ENCODE measurements around the gene ZBTB5. TPM values are rescaled to one million over a fixed set of nuclear protein-coding genes. Genes with fewer than 3 reads are reported as not detected.

ZBTB5 gene
- total and polyA plus RNA-seq, 2 of the 13 experiments (the other 11 are each of a cell fraction or from before 2014, with no cell fraction given) = 12.5 to 20.5 TPM

- TF ChIP-seq, protein P1, sequence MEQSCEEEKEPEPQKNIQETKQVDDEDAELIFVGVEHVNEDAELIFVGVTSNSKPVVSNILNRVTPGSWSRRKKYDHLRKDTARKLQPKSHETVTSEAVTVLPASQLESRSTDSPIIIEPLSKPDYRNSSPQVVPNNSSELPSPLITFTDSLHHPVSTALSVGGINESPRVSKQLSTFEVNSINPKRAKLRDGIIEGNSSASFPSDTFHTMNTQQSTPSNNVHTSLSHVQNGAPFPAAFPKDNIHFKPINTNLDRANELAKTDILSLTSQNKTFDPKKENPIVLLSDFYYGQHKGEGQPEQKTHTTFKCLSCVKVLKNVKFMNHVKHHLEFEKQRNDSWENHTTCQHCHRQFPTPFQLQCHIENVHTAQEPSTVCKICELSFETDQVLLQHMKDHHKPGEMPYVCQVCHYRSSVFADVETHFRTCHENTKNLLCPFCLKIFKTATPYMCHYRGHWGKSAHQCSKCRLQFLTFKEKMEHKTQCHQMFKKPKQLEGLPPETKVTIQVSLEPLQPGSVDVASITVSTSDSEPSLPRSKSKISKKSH (CRISPR knock-in tag; IDR thresholded peaks at IDR 0.05; ENCODE audit: borderline replicate concordance) = no peak; the same call in 1 of the 2 replicates
- TF ChIP-seq ZNF792 (CRISPR knock-in tag; IDR thresholded peaks at IDR 0.05) (peak; percentile 94; the same call in 1 of the 2 replicates), KLF13 (CRISPR knock-in tag; IDR thresholded peaks at IDR 0.05) (no peak), RFX1 (IDR thresholded peaks at IDR 0.05) (no peak), TBX2 (CRISPR knock-in tag; IDR thresholded peaks at IDR 0.05; ENCODE audit: borderline replicate concordance) (peak; percentile 77; the same call in 1 of the 2 replicates), SOX6 (IDR thresholded peaks at IDR 0.05) (no peak), SOX6 (CRISPR knock-in tag; IDR thresholded peaks at IDR 0.05) (peak; percentile 85), POLR2A (IDR thresholded peaks at IDR 0.05; ENCODE audit: insufficient read depth in 1 of 2, low read depth in 2 of 2, low read length in 2 of 2) (peak in 1 of 2 experiments; percentile 34; a peak in 1 of 4 replicates), ZNF510 (CRISPR knock-in tag; IDR thresholded peaks at IDR 0.05; ENCODE audit: low read depth) (no peak), SNAPC2 (CRISPR knock-in tag; IDR thresholded peaks at IDR 0.05) (no peak), ZBTB43 (CRISPR knock-in tag; conservative IDR thresholded peaks at IDR 0.05) (peak; percentile 69; the same call in 1 of the 2 replicates), FOSL2 (CRISPR knock-in tag; IDR thresholded peaks at IDR 0.05) (peak; percentile 76), ZNF260 (CRISPR knock-in tag; IDR thresholded peaks at IDR 0.05; ENCODE audit: borderline replicate concordance, low read depth) (no peak), NR2F1 (CRISPR knock-in tag; IDR thresholded peaks at IDR 0.05) (peak; percentile 59 to 66; a peak in 3 of 4 replicates), AGO2 (optimal IDR thresholded peaks at IDR 0.05; ENCODE audit: low read depth, low read length) (no peak), KDM5B (CRISPR knock-in tag; IDR thresholded peaks at IDR 0.05; ENCODE audit: borderline replicate concordance) (no peak; the same call in 1 of the 2 replicates), TFDP2 (CRISPR knock-in tag; IDR thresholded peaks at IDR 0.05) (no peak), ZNF367 (CRISPR knock-in tag; IDR thresholded peaks at IDR 0.05; ENCODE audit: borderline replicate concordance) (no peak), MYNN (CRISPR knock-in tag; IDR thresholded peaks at IDR 0.05; ENCODE audit: low read depth) (no peak), SALL1 (CRISPR knock-in tag; IDR thresholded peaks at IDR 0.05) (peak; percentile 98)
- TF ChIP-seq, protein P2, sequence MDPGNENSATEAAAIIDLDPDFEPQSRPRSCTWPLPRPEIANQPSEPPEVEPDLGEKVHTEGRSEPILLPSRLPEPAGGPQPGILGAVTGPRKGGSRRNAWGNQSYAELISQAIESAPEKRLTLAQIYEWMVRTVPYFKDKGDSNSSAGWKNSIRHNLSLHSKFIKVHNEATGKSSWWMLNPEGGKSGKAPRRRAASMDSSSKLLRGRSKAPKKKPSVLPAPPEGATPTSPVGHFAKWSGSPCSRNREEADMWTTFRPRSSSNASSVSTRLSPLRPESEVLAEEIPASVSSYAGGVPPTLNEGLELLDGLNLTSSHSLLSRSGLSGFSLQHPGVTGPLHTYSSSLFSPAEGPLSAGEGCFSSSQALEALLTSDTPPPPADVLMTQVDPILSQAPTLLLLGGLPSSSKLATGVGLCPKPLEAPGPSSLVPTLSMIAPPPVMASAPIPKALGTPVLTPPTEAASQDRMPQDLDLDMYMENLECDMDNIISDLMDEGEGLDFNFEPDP (CRISPR knock-in tag; conservative IDR thresholded peaks at IDR 0.05) = no peak
- TF ChIP-seq, protein P3, sequence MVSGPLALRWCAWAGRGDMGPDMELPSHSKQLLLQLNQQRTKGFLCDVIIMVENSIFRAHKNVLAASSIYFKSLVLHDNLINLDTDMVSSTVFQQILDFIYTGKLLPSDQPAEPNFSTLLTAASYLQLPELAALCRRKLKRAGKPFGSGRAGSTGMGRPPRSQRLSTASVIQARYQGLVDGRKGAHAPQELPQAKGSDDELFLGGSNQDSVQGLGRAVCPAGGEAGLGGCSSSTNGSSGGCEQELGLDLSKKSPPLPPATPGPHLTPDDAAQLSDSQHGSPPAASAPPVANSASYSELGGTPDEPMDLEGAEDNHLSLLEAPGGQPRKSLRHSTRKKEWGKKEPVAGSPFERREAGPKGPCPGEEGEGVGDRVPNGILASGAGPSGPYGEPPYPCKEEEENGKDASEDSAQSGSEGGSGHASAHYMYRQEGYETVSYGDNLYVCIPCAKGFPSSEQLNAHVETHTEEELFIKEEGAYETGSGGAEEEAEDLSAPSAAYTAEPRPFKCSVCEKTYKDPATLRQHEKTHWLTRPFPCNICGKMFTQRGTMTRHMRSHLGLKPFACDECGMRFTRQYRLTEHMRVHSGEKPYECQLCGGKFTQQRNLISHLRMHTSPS (CRISPR knock-in tag; IDR thresholded peaks at IDR 0.05; ENCODE audit: low read depth) = peak; percentile 99
These were observed 43.0 kb upstream of the ZBTB5 start (continued) for GRCh38 chr9:37508135-37508833.

All from HepG2 (cell line).